Measurements from ENCODE around the gene GOLGA3. TPM values are rescaled to one million over a fixed set of nuclear protein-coding genes. Genes with fewer than 3 reads are reported as not detected.
A peak's percentile ranks its signal among the peaks of the same experiment; 100 is the strongest.
"Not testable (repeated sequence)": the region's sequence is repeated elsewhere in the genome, so short reads cannot be mapped to it uniquely, and the experiment has no call there.

Gene GOLGA3
- total RNA-seq, 2 experiments from 2014 or later, result 52.2 to 55.6 TPM

DNA sequence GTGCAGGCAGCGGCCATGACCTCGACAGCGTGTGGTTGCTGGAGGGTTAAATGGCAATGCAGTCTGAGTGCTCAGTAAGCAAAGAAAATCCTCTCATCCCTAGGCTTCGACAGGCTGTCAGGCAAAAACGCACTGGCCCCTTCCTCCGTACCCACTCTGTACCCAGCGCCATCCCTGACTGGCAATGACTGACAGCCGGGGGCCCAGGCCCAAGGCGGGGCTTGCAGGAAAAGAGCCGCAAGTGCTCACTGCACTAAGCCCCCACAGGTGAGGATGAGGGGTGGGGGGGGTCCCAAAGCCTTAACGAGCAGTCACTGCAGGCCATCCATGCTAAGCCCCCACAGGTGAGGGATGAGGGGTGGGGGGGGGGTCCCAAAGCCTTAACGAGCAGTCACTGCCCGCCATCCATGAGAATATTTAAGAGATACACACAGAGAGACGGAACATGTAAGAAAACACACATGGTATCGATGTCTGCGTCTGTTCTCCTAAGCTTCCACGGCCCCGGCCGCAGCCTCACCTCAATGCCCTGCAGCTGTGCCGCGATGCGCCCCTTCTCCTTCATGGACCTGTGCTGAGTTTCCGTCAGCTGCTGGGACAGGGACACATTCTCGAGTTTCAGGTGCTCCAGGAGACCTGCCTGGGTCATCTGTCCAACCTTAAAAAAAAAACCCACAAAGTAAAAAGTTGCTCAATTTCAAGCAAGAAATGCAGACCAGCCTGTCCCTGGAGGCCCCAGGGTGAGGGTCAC, 30.7 kb downstream of the GOLGA3 start:
- no peak for ATAC-seq
- intact Hi-C loops (cut with micrococcal nuclease), result no loop called here
- H3K27me3 Mint-ChIP-seq, result no peaks in the 10 kb centered on the region
- H3K4me3 Mint-ChIP-seq, result no peak overlapping the region
- H3K4me1 Mint-ChIP-seq (ENCODE audit: low read depth), result no peaks in the 10 kb centered on the region
- CTCF ChIA-PET, result no interaction called here
- TF ChIP-seq CTCF (IDR thresholded peaks at IDR 0.05), result no peak
- peaks cover 29% of the 10 kb centered on the region for H3K36me3 Mint-ChIP-seq (ENCODE audit: low read depth)
- no peak overlapping the region for H3K27ac Mint-ChIP-seq
- no peak for DNase-seq
- H3K9me3 Mint-ChIP-seq, result no peaks in the 10 kb centered on the region
- POLR2A ChIA-PET, result interaction anchor here (0.8 kb wide), 1 partner anchor 9 kb away, joined by 3 read pairs; no protein-coding TSS in a partner anchor

DNA sequence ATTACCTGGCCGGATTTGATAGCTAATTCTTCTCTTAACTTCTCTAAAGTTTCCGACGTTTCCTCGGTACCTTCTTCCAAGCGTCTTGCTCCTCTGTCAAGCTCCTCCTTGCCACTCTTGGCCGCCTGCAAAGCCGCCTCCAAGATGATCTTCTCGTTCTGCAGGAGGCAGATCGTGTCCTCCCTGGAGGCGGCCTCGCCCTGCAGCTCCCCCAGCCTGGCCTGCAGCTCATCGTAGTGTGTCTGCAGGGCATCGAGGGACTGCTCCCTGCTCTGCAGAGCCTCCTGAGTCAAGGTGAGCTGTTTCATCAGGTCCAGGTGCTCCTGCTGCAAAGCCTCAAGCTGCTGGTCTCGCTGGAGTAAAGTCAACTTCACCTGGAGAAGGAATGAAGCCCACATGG, 32.8 kb downstream of the GOLGA3 start:
- no peak overlapping the region for H3K4me3 Mint-ChIP-seq
- ATAC-seq (no peak), DNase-seq (no peak)
- intact Hi-C loops (cut with micrococcal nuclease), result no loop called here
- POLR2A ChIA-PET, result interaction anchor here (0.7 kb wide), 1 partner anchor 113 kb away, joined by 3 read pairs; no protein-coding TSS in a partner anchor
- H3K9me3 Mint-ChIP-seq, result no peaks in the 10 kb centered on the region
- no peak for TF ChIP-seq CTCF (IDR thresholded peaks at IDR 0.05)
- peaks cover 24% of the 10 kb centered on the region for H3K36me3 Mint-ChIP-seq (ENCODE audit: low read depth)
- H3K27ac Mint-ChIP-seq, result no peak overlapping the region
- CTCF ChIA-PET, result no interaction called here
- no peaks in the 10 kb centered on the region for H3K27me3 Mint-ChIP-seq
- H3K4me1 Mint-ChIP-seq (ENCODE audit: low read depth), result no peaks in the 10 kb centered on the region

GRCh38 chr12:132791940-132792339, 36.7 kb downstream of the GOLGA3 start:
- DNase-seq; H3K27ac Mint-ChIP-seq; H3K27me3 Mint-ChIP-seq; intact Hi-C loops (cut with micrococcal nuclease); ATAC-seq; H3K4me3 Mint-ChIP-seq; H3K9me3 Mint-ChIP-seq; H3K4me1 Mint-ChIP-seq (ENCODE audit: low read depth); POLR2A ChIA-PET: not testable (repeated sequence)
- CTCF ChIA-PET, result interaction anchor here (2.3 kb wide), 1 partner anchor 23 kb away, joined by 6 read pairs; no protein-coding TSS in a partner anchor
- peaks cover 38% of the 10 kb centered on the region for H3K36me3 Mint-ChIP-seq (ENCODE audit: low read depth)

GRCh38 chr12:132789099-132789471, 39.6 kb downstream of the GOLGA3 start:
- ATAC-seq, result no peak
- intact Hi-C loops (cut with micrococcal nuclease), result no loop called here

DNA sequence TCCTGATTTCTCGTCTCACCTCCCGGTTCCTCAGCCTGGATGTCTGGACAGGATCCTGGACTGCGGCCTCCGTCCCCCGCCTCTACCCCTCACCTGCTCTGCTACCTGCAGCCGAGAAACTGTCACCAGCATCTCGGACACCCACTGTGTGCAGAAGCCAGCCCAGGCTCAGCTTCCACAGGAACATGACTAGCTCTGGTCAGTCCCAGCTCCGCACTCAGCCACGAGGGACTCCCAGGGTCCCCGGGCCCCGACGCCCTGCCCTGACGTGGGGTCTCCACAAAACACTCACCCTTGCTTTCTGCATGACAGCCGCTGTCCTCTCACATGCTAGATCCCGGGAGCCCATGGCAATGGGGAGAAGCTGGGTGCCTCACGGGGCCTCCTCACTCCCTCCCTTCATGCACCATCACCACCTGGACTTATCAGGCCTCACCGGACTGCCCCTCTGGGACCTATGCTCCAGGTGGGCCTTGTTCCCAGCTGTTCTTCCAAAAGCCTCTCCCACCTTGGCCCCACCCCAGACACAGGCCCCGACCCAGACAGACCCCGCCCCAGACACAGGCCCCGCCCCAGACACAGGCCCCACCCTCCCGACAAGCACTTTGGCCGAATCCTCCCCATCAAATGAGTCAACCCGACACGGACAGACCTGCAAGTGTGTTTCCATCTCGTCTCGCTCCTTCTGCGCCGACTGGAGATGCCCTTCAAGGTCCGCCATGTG, 40.1 kb downstream of the GOLGA3 start:
- POLR2A ChIA-PET, result interaction anchor here (0.9 to 1.3 kb wide), 2 partner anchors 10 to 16 kb away, joined by 3 read pairs; no protein-coding TSS in a partner anchor
- DNase-seq (no peak), ATAC-seq (peak; percentile 58)
- intact Hi-C loops (cut with micrococcal nuclease), result no loop called here
- Mint-ChIP-seq H3K27me3 (no peaks in the 10 kb centered on the region), H3K4me3 (no peak overlapping the region), H3K27ac (peak overlapping the region; percentile 25), H3K9me3 (no peaks in the 10 kb centered on the region), H3K36me3 (ENCODE audit: low read depth) (peaks cover 50% of the 10 kb centered on the region), H3K4me1 (ENCODE audit: low read depth) (no peaks in the 10 kb centered on the region)
- CTCF ChIA-PET, result no interaction called here
- no peak for TF ChIP-seq CTCF (IDR thresholded peaks at IDR 0.05)

More at GRCh38 chr12:132789099-132789471, 39.6 kb downstream of the GOLGA3 start:
- no peaks in the 10 kb centered on the region for H3K9me3 Mint-ChIP-seq
- no peaks in the 10 kb centered on the region for H3K4me1 Mint-ChIP-seq (ENCODE audit: low read depth)
- no peak for DNase-seq
- H3K27ac Mint-ChIP-seq, result no peak overlapping the region
- TF ChIP-seq CTCF (IDR thresholded peaks at IDR 0.05), result no peak
- H3K36me3 Mint-ChIP-seq (ENCODE audit: low read depth), result peaks cover 50% of the 10 kb centered on the region
- CTCF ChIA-PET, result no interaction called here
- POLR2A ChIA-PET, result interaction anchor here (0.9 to 1.3 kb wide), 2 partner anchors 9 to 16 kb away, joined by 3 read pairs; no protein-coding TSS in a partner anchor
- H3K4me3 Mint-ChIP-seq, result no peak overlapping the region
- H3K27me3 Mint-ChIP-seq, result no peaks in the 10 kb centered on the region

Measured in activated CD8-positive, alpha-beta T cell treated with anti-CD3 and anti-CD28 coated beads for 36 hours (primary cell).